HEK293 (cell line): Measurements from ENCODE around the gene WAS.

Experiments used
- TF ChIP-seq, protein P1 (sequence below): fragments of 450-650 bp; formaldehyde crosslinking; IDR thresholded peaks from 2 replicates; pipeline ENCODE4 v1.5.1; 2016; ENCODE audit warnings: missing biosample characterization, missing genetic modification characterization, low read depth
- TF ChIP-seq, protein P2 (sequence below): fragments of 450-650 bp; formaldehyde crosslinking; IDR thresholded peaks from 2 replicates; pipeline ENCODE4 v1.5.1; 2016; ENCODE audit warnings: missing biosample characterization, missing genetic modification characterization

DNA sequence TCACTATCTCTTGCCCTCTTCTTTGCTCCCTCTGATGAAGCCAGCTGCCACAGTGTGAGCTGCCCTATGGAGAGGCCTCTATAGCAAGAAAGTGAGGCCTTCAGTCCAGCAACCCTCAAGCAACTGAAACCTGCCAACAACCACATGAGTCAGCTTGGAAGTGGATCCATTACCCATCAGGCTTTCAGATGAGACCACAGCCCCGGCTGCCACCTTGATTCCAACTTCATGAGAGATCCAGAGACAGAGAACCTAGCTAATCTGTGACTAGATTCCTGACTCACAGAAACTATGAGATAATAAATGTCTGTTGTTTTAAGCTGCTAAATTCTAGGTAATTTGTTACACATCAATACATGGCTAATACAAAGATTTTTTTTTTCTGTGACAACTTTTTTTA lies 20.4 kb upstream of the WAS start:
- TF ChIP-seq, protein P1, sequence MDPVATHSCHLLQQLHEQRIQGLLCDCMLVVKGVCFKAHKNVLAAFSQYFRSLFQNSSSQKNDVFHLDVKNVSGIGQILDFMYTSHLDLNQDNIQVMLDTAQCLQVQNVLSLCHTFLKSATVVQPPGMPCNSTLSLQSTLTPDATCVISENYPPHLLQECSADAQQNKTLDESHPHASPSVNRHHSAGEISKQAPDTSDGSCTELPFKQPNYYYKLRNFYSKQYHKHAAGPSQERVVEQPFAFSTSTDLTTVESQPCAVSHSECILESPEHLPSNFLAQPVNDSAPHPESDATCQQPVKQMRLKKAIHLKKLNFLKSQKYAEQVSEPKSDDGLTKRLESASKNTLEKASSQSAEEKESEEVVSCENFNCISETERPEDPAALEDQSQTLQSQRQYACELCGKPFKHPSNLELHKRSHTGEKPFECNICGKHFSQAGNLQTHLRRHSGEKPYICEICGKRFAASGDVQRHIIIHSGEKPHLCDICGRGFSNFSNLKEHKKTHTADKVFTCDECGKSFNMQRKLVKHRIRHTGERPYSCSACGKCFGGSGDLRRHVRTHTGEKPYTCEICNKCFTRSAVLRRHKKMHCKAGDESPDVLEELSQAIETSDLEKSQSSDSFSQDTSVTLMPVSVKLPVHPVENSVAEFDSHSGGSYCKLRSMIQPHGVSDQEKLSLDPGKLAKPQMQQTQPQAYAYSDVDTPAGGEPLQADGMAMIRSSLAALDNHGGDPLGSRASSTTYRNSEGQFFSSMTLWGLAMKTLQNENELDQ = no peak
- TF ChIP-seq, protein P2, sequence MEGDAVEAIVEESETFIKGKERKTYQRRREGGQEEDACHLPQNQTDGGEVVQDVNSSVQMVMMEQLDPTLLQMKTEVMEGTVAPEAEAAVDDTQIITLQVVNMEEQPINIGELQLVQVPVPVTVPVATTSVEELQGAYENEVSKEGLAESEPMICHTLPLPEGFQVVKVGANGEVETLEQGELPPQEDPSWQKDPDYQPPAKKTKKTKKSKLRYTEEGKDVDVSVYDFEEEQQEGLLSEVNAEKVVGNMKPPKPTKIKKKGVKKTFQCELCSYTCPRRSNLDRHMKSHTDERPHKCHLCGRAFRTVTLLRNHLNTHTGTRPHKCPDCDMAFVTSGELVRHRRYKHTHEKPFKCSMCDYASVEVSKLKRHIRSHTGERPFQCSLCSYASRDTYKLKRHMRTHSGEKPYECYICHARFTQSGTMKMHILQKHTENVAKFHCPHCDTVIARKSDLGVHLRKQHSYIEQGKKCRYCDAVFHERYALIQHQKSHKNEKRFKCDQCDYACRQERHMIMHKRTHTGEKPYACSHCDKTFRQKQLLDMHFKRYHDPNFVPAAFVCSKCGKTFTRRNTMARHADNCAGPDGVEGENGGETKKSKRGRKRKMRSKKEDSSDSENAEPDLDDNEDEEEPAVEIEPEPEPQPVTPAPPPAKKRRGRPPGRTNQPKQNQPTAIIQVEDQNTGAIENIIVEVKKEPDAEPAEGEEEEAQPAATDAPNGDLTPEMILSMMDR (tag by site-specific recombination) = no peak
